WTC11 (cell line): Measurements from ENCODE around the gene INO80E. TPM values are rescaled to one million over a fixed set of nuclear protein-coding genes. Genes with fewer than 3 reads are reported as not detected.

Experiments
- ATF1 ChIP-seq: sonication (generic); formaldehyde crosslinking; IDR thresholded peaks from 2 replicates; pipeline ENCODE4 v1.8.1; 2023; ENCODE audit warnings: mild to moderate bottlenecking, moderate library complexity, missing genetic modification reagents
- CBFB ChIP-seq: sonication (generic); formaldehyde crosslinking; IDR thresholded peaks from 2 replicates; pipeline ENCODE4 v1.8.1; 2022; ENCODE audit warnings: mild to moderate bottlenecking, low read depth, missing genetic modification reagents
- CREB1 ChIP-seq: sonication (generic); formaldehyde crosslinking; IDR thresholded peaks from 2 replicates; pipeline ENCODE4 v1.8.0; 2023; ENCODE audit warnings: mild to moderate bottlenecking, missing genetic modification reagents
- CREM ChIP-seq: sonication (generic); formaldehyde crosslinking; IDR thresholded peaks from 2 replicates; pipeline ENCODE4 v1.8.1; 2022; ENCODE audit warnings: mild to moderate bottlenecking, missing genetic modification reagents, moderate library complexity
- ESRRA ChIP-seq: sonication (generic); formaldehyde crosslinking; IDR thresholded peaks from 2 replicates; pipeline ENCODE4 v1.8.1; 2022; ENCODE audit warnings: mild to moderate bottlenecking, missing genetic modification reagents, borderline replicate concordance
- ETV6 ChIP-seq: sonication (generic); formaldehyde crosslinking; IDR thresholded peaks from 2 replicates; pipeline ENCODE4 v1.8.1; 2022; ENCODE audit warnings: mild to moderate bottlenecking, missing genetic modification reagents
- GABPB1 ChIP-seq: sonication (generic); formaldehyde crosslinking; IDR thresholded peaks from 2 replicates; pipeline ENCODE4 v1.8.1; 2023; ENCODE audit warnings: mild to moderate bottlenecking, missing genetic modification reagents
- GRHL2 ChIP-seq: fragments of 250-450 bp; sonication (Bioruptor Pico); IDR thresholded peaks from 2 replicates; pipeline ENCODE4 v1.8.0; 2022; ENCODE audit warnings: mild to moderate bottlenecking, moderate library complexity; ENCODE audit not compliant: insufficient replicate concordance, severe bottlenecking
- HMGA2 ChIP-seq: fragments of 250-450 bp; sonication (Bioruptor Pico); IDR thresholded peaks from 2 replicates; pipeline ENCODE4 v1.4.0; 2021; ENCODE audit warnings: mild to moderate bottlenecking, moderate library complexity
- HMGXB4 ChIP-seq: sonication (generic); formaldehyde crosslinking; IDR thresholded peaks from 2 replicates; pipeline ENCODE4 v1.8.1; 2023; ENCODE audit warnings: mild to moderate bottlenecking, moderate library complexity, missing genetic modification reagents
- IRF1 ChIP-seq: sonication (generic); formaldehyde crosslinking; IDR thresholded peaks from 2 replicates; pipeline ENCODE4 v1.8.0; 2023; ENCODE audit warnings: missing genetic modification reagents
- JAZF1 ChIP-seq: fragments of 250-450 bp; sonication (Bioruptor Pico); IDR thresholded peaks from 2 replicates; pipeline ENCODE4 v1.9.0; 2021; ENCODE audit warnings: moderate library complexity, mild to moderate bottlenecking, inconsistent platforms
- KAT7 ChIP-seq: sonication (generic); formaldehyde crosslinking; IDR thresholded peaks from 2 replicates; pipeline ENCODE4 v1.8.1; 2023; ENCODE audit warnings: missing genetic modification reagents, mild to moderate bottlenecking, borderline replicate concordance
- NR2C2 ChIP-seq: sonication (generic); formaldehyde crosslinking; IDR thresholded peaks from 2 replicates; pipeline ENCODE4 v1.8.0; 2022; ENCODE audit warnings: mild to moderate bottlenecking, missing genetic modification reagents
- PREB ChIP-seq: sonication (generic); formaldehyde crosslinking; IDR thresholded peaks from 2 replicates; pipeline ENCODE4 v1.8.1; 2022; ENCODE audit warnings: mild to moderate bottlenecking, missing genetic modification reagents, moderate library complexity, borderline replicate concordance
- RELA ChIP-seq: sonication (generic); formaldehyde crosslinking; IDR thresholded peaks from 2 replicates; pipeline ENCODE4 v1.8.1; 2022; ENCODE audit warnings: missing genetic modification reagents, mild to moderate bottlenecking, borderline replicate concordance
- SP1 ChIP-seq: sonication (generic); formaldehyde crosslinking; conservative IDR thresholded peaks from 2 replicates; pipeline ENCODE4 v1.8.1; 2022; ENCODE audit warnings: missing genetic modification reagents
- TEAD4 ChIP-seq: sonication (generic); formaldehyde crosslinking; IDR thresholded peaks from 2 replicates; pipeline ENCODE4 v1.8.0; 2022; ENCODE audit warnings: mild to moderate bottlenecking, missing genetic modification reagents
- TP53 ChIP-seq: sonication (generic); formaldehyde crosslinking; IDR thresholded peaks from 2 replicates; pipeline ENCODE4 v1.8.1; 2023; ENCODE audit warnings: mild to moderate bottlenecking, missing genetic modification reagents
- ZBTB21 ChIP-seq: sonication (generic); formaldehyde crosslinking; IDR thresholded peaks from 2 replicates; pipeline ENCODE4 v1.8.1; 2023; ENCODE audit warnings: mild to moderate bottlenecking, missing genetic modification reagents, borderline replicate concordance
- ZNF138 ChIP-seq: sonication (generic); formaldehyde crosslinking; conservative IDR thresholded peaks from 2 replicates; pipeline ENCODE4 v1.8.1; 2022; ENCODE audit warnings: mild to moderate bottlenecking, moderate library complexity, missing genetic modification reagents
- ZNF232 ChIP-seq: sonication (generic); formaldehyde crosslinking; IDR thresholded peaks from 2 replicates; pipeline ENCODE4 v1.8.0; 2022; ENCODE audit warnings: mild to moderate bottlenecking, missing genetic modification reagents
- ZNF281 ChIP-seq: sonication (generic); formaldehyde crosslinking; IDR thresholded peaks from 2 replicates; pipeline ENCODE4 v1.8.0; 2023; ENCODE audit warnings: mild to moderate bottlenecking, missing genetic modification reagents
- total RNA-seq: library from RNA; stranded (reverse); gene quantifications from 3 replicates; pipeline ENCODE4 v1.2.3, GENCODE V29; 2021
- TF ChIP-seq, protein P1 (sequence below): fragments of 250-450 bp; sonication (Bioruptor Pico); IDR thresholded peaks from 2 replicates; pipeline ENCODE4 v1.8.0; 2021; ENCODE audit warnings: mild to moderate bottlenecking
- TF ChIP-seq, protein P2 (sequence below): sonication (generic); formaldehyde crosslinking; IDR thresholded peaks from 2 replicates; pipeline ENCODE4 v1.8.1; 2023; ENCODE audit warnings: mild to moderate bottlenecking, missing genetic modification reagents, moderate library complexity
- TF ChIP-seq, protein P3 (sequence below): sonication (generic); formaldehyde crosslinking; IDR thresholded peaks from 2 replicates; pipeline ENCODE4 v1.8.1; 2022; ENCODE audit warnings: low read depth, missing genetic modification reagents, borderline replicate concordance

The INO80E gene
- total RNA-seq, 1 experiment from 2014 or later = 101 TPM

- TF ChIP-seq ZNF281 (CRISPR knock-in tag) (peak; percentile 87; the same call in 1 of the 2 replicates), ATF1 (CRISPR knock-in tag) (peak; percentile 88), PREB (CRISPR knock-in tag) (no peak; the same call in 1 of the 2 replicates), ZBTB21 (CRISPR knock-in tag) (0 out of 2 replicates have a peak, but pooled peaks have one; percentile 38), HMGXB4 (CRISPR knock-in tag) (peak; percentile 72; the same call in 1 of the 2 replicates), KAT7 (CRISPR knock-in tag) (no peak), HMGA2 (CRISPR knock-in tag) (0 out of 2 replicates have a peak, but pooled peaks have one; percentile 9), CBFB (no peak), IRF1 (peak; percentile 93), TEAD4 (no peak), ESRRA (CRISPR knock-in tag) (no peak), CREM (CRISPR knock-in tag) (peak; percentile 77; the same call in 1 of the 2 replicates), SP1 (CRISPR knock-in tag) (peak; percentile 85), GRHL2 (CRISPR knock-in tag) (no peak), RELA (CRISPR knock-in tag) (0 out of 2 replicates have a peak, but pooled peaks have one; percentile 28), GABPB1 (CRISPR knock-in tag) (peak; percentile 61), TP53 (CRISPR knock-in tag) (peak; percentile 65; the same call in 1 of the 2 replicates), JAZF1 (CRISPR knock-in tag) (no peak), ZNF138 (CRISPR knock-in tag) (no peak; the same call in 1 of the 2 replicates), ETV6 (CRISPR knock-in tag) (peak; percentile 93), CREB1 (CRISPR knock-in tag) (peak; percentile 88; the same call in 1 of the 2 replicates), NR2C2 (CRISPR knock-in tag) (0 out of 2 replicates have a peak, but pooled peaks have one; percentile 34), ZNF232 (peak; percentile 96)
- TF ChIP-seq, protein P1, sequence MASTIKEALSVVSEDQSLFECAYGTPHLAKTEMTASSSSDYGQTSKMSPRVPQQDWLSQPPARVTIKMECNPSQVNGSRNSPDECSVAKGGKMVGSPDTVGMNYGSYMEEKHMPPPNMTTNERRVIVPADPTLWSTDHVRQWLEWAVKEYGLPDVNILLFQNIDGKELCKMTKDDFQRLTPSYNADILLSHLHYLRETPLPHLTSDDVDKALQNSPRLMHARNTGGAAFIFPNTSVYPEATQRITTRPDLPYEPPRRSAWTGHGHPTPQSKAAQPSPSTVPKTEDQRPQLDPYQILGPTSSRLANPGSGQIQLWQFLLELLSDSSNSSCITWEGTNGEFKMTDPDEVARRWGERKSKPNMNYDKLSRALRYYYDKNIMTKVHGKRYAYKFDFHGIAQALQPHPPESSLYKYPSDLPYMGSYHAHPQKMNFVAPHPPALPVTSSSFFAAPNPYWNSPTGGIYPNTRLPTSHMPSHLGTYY (CRISPR knock-in tag) = no peak
- TF ChIP-seq, protein P2, sequence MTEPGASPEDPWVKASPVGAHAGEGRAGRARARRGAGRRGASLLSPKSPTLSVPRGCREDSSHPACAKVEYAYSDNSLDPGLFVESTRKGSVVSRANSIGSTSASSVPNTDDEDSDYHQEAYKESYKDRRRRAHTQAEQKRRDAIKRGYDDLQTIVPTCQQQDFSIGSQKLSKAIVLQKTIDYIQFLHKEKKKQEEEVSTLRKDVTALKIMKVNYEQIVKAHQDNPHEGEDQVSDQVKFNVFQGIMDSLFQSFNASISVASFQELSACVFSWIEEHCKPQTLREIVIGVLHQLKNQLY (CRISPR knock-in tag) = 0 out of 2 replicates have a peak, but pooled peaks have one; percentile 57
- TF ChIP-seq, protein P3, sequence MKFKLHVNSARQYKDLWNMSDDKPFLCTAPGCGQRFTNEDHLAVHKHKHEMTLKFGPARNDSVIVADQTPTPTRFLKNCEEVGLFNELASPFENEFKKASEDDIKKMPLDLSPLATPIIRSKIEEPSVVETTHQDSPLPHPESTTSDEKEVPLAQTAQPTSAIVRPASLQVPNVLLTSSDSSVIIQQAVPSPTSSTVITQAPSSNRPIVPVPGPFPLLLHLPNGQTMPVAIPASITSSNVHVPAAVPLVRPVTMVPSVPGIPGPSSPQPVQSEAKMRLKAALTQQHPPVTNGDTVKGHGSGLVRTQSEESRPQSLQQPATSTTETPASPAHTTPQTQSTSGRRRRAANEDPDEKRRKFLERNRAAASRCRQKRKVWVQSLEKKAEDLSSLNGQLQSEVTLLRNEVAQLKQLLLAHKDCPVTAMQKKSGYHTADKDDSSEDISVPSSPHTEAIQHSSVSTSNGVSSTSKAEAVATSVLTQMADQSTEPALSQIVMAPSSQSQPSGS (CRISPR knock-in tag) = peak; percentile 54; the same call in 1 of the 2 replicates
These were observed 22.4 kb upstream of the INO80E start, which contains the start of gene TAOK2 (continued) for GRCh38 chr16:29973384-29974246.
